CD4-positive, alpha-beta T cell (primary cell): Measurements from ENCODE around the gene HK3. TPM values are rescaled to one million over a fixed set of nuclear protein-coding genes. Genes with fewer than 3 reads are reported as not detected.

Source experiments
- ATAC-seq: fragments of 200-7000 bp; cut with Tn5 transposase; one replicate; pipeline ENCODE4 v1.10.0; 2022; ENCODE audit warnings: mild to moderate bottlenecking; ENCODE audit not compliant: poor library complexity
- CTCF ChIA-PET: fragments of 350-600 bp; sonication (Branson Sonifier 250); formaldehyde crosslinking; loops from one replicate; lab custom pipeline; 2021; ENCODE audit warnings: antibody characterized with exemption, inconsistent platforms; lab: Charles Lee
- POLR2A ChIA-PET: fragments of 350-600 bp; sonication (Branson Sonifier 250); formaldehyde crosslinking; loops from one replicate; lab custom pipeline; 2021; ENCODE audit warnings: antibody characterized with exemption, inconsistent platforms; lab: Charles Lee
- DNase-seq, 14 experiments: peaks; one replicate each; pipeline ENCODE4 v3.0.0-alpha.2; 2013 to 2020; ENCODE audit warnings: mixed read lengths in 2 of 14
- H3K27ac ChIP-seq, 2 donors: one replicate each; pipeline versions ENCODE4 v1.5.1 to v1.7.0; 2013; ENCODE audit warnings: low read length in 2 of 2, low read depth in 1 of 2, mild to moderate bottlenecking in 1 of 2
- H3K27me3 ChIP-seq, 2 experiments: 1 replicate in 1 of 2; 2 replicates in 1 of 2; pipeline versions ENCODE4 v1.6.1 to v1.7.0; 2013; ENCODE audit warnings: low read length in 2 of 2, control low read depth in 1 of 2, mild to moderate bottlenecking in 1 of 2, moderate library complexity in 1 of 2; ENCODE audit not compliant: insufficient read depth in 2 of 2, control insufficient read depth in 1 of 2
- H3K36me3 ChIP-seq: one replicate; pipeline ENCODE4 v1.6.1; 2013; ENCODE audit warnings: low read length, control low read depth; ENCODE audit not compliant: insufficient read depth
- H3K4me1 ChIP-seq: one replicate; pipeline ENCODE4 v1.6.1; 2013; ENCODE audit warnings: low read length, control low read depth; ENCODE audit not compliant: insufficient read depth
- H3K4me3 ChIP-seq: one replicate; pipeline ENCODE4 v1.5.1; 2013; ENCODE audit warnings: mild to moderate bottlenecking, low read length, moderate library complexity
- H3K9me3 ChIP-seq, 2 experiments: 1 replicate in 1 of 2; 2 replicates in 1 of 2; pipeline versions ENCODE4 v1.6.1 to v1.7.0; 2013; ENCODE audit warnings: low read length in 2 of 2, mild to moderate bottlenecking in 2 of 2, control low read depth in 1 of 2, moderate library complexity in 1 of 2; ENCODE audit not compliant: control insufficient read depth in 1 of 2, insufficient read depth in 1 of 2
- H3K27ac Mint-ChIP-seq: one replicate; pipeline ENCODE4 v1.8.0; 2020; ENCODE audit warnings: mixed read lengths
- H3K27me3 Mint-ChIP-seq: one replicate; pipeline ENCODE4 v1.8.0; 2021; ENCODE audit warnings: mixed read lengths
- H3K36me3 Mint-ChIP-seq: one replicate; pipeline ENCODE4 v1.8.0; 2021; ENCODE audit warnings: low read depth, mixed read lengths
- H3K4me1 Mint-ChIP-seq: one replicate; pipeline ENCODE4 v1.8.0; 2021; ENCODE audit warnings: low read depth, mixed read lengths
- H3K4me3 Mint-ChIP-seq: one replicate; pipeline ENCODE4 v1.8.0; 2020; ENCODE audit warnings: mild to moderate bottlenecking, mixed read lengths
- H3K9me3 Mint-ChIP-seq: one replicate; pipeline ENCODE4 v1.8.0; 2020; ENCODE audit warnings: mixed read lengths
- CTCF ChIP-seq: fragments of 200-600 bp; IDR thresholded peaks from one replicate; pipeline ENCODE4 v1.8.0; 2022; ENCODE audit warnings: antibody characterized with exemption, mild to moderate bottlenecking
- intact Hi-C, 2 experiments: fragments of 100-400 bp; cut with DNase I in 1 of 2; cut with micrococcal nuclease in 1 of 2; formaldehyde crosslinking; loops; one replicate each; pipeline versions ENCODE4 v1.15.1 to v1.9.0; 2023 to 2025; cut with DNase I, micrococcal nuclease
- total RNA-seq, 174 experiments: library from RNA in 2 of 174; stranded (reverse) in 2 of 174; gene quantifications; one replicate each; pipeline ENCODE4 v1.2.3 and lab custom pipeline; 2021 to 2026

Gene HK3
- total RNA-seq, 2 experiments from 2014 or later: 0.74 to 1.2 TPM

GRCh38 chr5:176906796-176907195 lies 7.7 kb upstream of the HK3 start:
- Mint-ChIP-seq H3K36me3 (peaks cover 91% of the 10 kb centered on the region), H3K4me3 (no peak overlapping the region), H3K27me3 (no peaks in the 10 kb centered on the region), H3K27ac (no peak overlapping the region), H3K9me3 (no peaks in the 10 kb centered on the region), H3K4me1 (no peaks in the 10 kb centered on the region)
- intact Hi-C loops: no loop called here
- Histone ChIP-seq H3K27ac (no peak overlapping the region), H3K9me3 (no peaks in the 10 kb centered on the region), H3K4me1 (no peaks in the 10 kb centered on the region), H3K4me3 (no peak overlapping the region), H3K36me3 (peaks cover 69% of the 10 kb centered on the region), H3K27me3 (no peaks in the 10 kb centered on the region)
- TF ChIP-seq CTCF: no peak
- ATAC-seq: no peak
- POLR2A ChIA-PET: no interaction called here
- CTCF ChIA-PET: no interaction called here
- no peak for DNase-seq

GRCh38 chr5:176906126-176906525 lies 7.0 kb upstream of the HK3 start:
- CTCF ChIA-PET: no interaction called here
- no peaks in the 10 kb centered on the region for H3K9me3 ChIP-seq
- Mint-ChIP-seq H3K4me1 (no peaks in the 10 kb centered on the region), H3K36me3 (peaks cover 85% of the 10 kb centered on the region), H3K9me3 (no peaks in the 10 kb centered on the region), H3K27me3 (no peaks in the 10 kb centered on the region), H3K4me3 (no peak overlapping the region), H3K27ac (no peak overlapping the region)
- peaks cover 69% of the 10 kb centered on the region for H3K36me3 ChIP-seq
- no peak for ATAC-seq
- H3K27ac ChIP-seq: no peak overlapping the region
- intact Hi-C loops: no loop called here
- no peak overlapping the region for H3K4me3 ChIP-seq
- no peak for TF ChIP-seq CTCF
- DNase-seq: no peak
- no peaks in the 10 kb centered on the region for H3K27me3 ChIP-seq
- POLR2A ChIA-PET: no interaction called here
- no peaks in the 10 kb centered on the region for H3K4me1 ChIP-seq

GRCh38 chr5:176904276-176904675 lies 5.1 kb upstream of the HK3 start:
- ChIA-PET POLR2A (no interaction called here), CTCF (no interaction called here)
- Histone ChIP-seq H3K4me1 (peaks cover 13% of the 10 kb centered on the region), H3K4me3 (no peak overlapping the region), H3K27me3 (no peaks in the 10 kb centered on the region), H3K9me3 (no peaks in the 10 kb centered on the region), H3K36me3 (peaks cover 62% of the 10 kb centered on the region), H3K27ac (no peak overlapping the region)
- intact Hi-C loops: no loop called here
- H3K4me1 Mint-ChIP-seq: peaks cover 8% of the 10 kb centered on the region
- no peak for TF ChIP-seq CTCF
- no peaks in the 10 kb centered on the region for H3K9me3 Mint-ChIP-seq
- ATAC-seq (no peak), DNase-seq (no peak)
- H3K4me3 Mint-ChIP-seq: no peak overlapping the region
- no peak overlapping the region for H3K27ac Mint-ChIP-seq
- peaks cover 67% of the 10 kb centered on the region for H3K36me3 Mint-ChIP-seq
- no peaks in the 10 kb centered on the region for H3K27me3 Mint-ChIP-seq
